IMR-90 (cell line): Measurements from ENCODE around the gene CFAP43. TPM values are rescaled to one million over a fixed set of nuclear protein-coding genes. Genes with fewer than 3 reads are reported as not detected.

Experiments used
- ATAC-seq: fragments of 200-7000 bp; cut with Tn5 transposase; 2 replicates; pipeline ENCODE4 v1.9.1; 2020; ENCODE audit warnings: low read depth, mild to moderate bottlenecking, moderate library complexity
- BruUV-seq: library from RNA; stranded (reverse); fragments of 400-500 nt; replicated peaks from 2 replicates; lab custom pipeline; 2021; lab: Mats Ljungman, UMichigan
- CTCF ChIA-PET: fragments of 300-600 bp; formaldehyde crosslinking; extraction: SDS; loops from one replicate; lab custom pipeline; 2021; ENCODE audit warnings: antibody characterized with exemption; lab: Yijun Ruan, JAX
- POLR2A ChIA-PET: fragments of 300-600 bp; sonication (Branson Sonifier 250); formaldehyde crosslinking; loops from one replicate; lab custom pipeline; 2022; ENCODE audit warnings: antibody characterized with exemption; ENCODE audit not compliant: unreplicated experiment; lab: Charles Lee
- DNase-seq: peaks from one replicate; pipeline ENCODE4 v3.0.0; 2013
- H2AFZ ChIP-seq: replicated peaks from 2 replicates; pipeline ENCODE3; 2013; ENCODE audit warnings: low read length, mild to moderate bottlenecking; ENCODE audit not compliant: poor library complexity
- H2AK5ac ChIP-seq: 2 replicates; pipeline ENCODE4 v1.6.1; 2013; ENCODE audit warnings: low read depth, low read length, inconsistent platforms
- H2AK9ac ChIP-seq: replicated peaks from 2 replicates; pipeline ENCODE3; 2013; ENCODE audit warnings: mild to moderate bottlenecking, low read depth, low read length, moderate library complexity; ENCODE audit not compliant: poor library complexity
- H2BK120ac ChIP-seq: 2 replicates; pipeline ENCODE4 v1.6.1; 2013; ENCODE audit warnings: low read depth, low read length, inconsistent platforms
- H2BK15ac ChIP-seq: 3 replicates; pipeline ENCODE4 v1.6.1; 2013; ENCODE audit warnings: low read depth, low read length, inconsistent platforms
- H2BK20ac ChIP-seq: 2 replicates; pipeline ENCODE4 v1.6.1; 2013; ENCODE audit warnings: low read depth, mild to moderate bottlenecking, inconsistent platforms, low read length, moderate library complexity
- H2BK5ac ChIP-seq: 2 replicates; pipeline ENCODE4 v1.6.1; 2013; ENCODE audit warnings: mild to moderate bottlenecking, low read depth, low read length, inconsistent platforms; ENCODE audit not compliant: poor library complexity, severe bottlenecking
- H3K14ac ChIP-seq: replicated peaks from 2 replicates; pipeline ENCODE4 v1.6.1; 2013; ENCODE audit warnings: low read depth, low read length, inconsistent platforms
- H3K18ac ChIP-seq: 2 replicates; pipeline ENCODE4 v1.6.1; 2013; ENCODE audit warnings: low read depth, low read length, control low read depth
- H3K23ac ChIP-seq: 2 replicates; pipeline ENCODE4 v1.6.1; 2013; ENCODE audit warnings: low read depth, low read length, inconsistent platforms
- H3K27ac ChIP-seq: 2 replicates; pipeline ENCODE4 v1.5.1; 2013; ENCODE audit warnings: mild to moderate bottlenecking, control low read depth, low read length; ENCODE audit not compliant: insufficient read depth
- H3K27me3 ChIP-seq: 2 replicates; pipeline ENCODE4 v1.6.1; 2013; ENCODE audit warnings: low read length; ENCODE audit not compliant: control insufficient read depth, insufficient read depth
- H3K36me3 ChIP-seq: 2 replicates; pipeline ENCODE4 v1.6.1; 2013; ENCODE audit warnings: low read length, mixed read lengths; ENCODE audit not compliant: control insufficient read depth, insufficient read depth
- H3K4ac ChIP-seq: 2 replicates; pipeline ENCODE4 v1.6.1; 2013; ENCODE audit warnings: low read depth, low read length, inconsistent platforms
- H3K4me1 ChIP-seq: 2 replicates; pipeline ENCODE4 v1.6.1; 2013; ENCODE audit warnings: low read length, mixed read lengths; ENCODE audit not compliant: control insufficient read depth, insufficient read depth
- H3K4me2 ChIP-seq: 2 replicates; pipeline ENCODE4 v1.6.1; 2013; ENCODE audit warnings: low read depth, mild to moderate bottlenecking, control low read depth, low read length, moderate library complexity
- H3K4me3 ChIP-seq: 2 replicates; pipeline ENCODE4 v1.5.1; 2013; ENCODE audit warnings: low read depth, mild to moderate bottlenecking, control low read depth, low read length, moderate library complexity; ENCODE audit not compliant: insufficient read depth
- H3K56ac ChIP-seq: 2 replicates; pipeline ENCODE4 v1.6.1; 2013; ENCODE audit warnings: low read length, inconsistent platforms; ENCODE audit not compliant: insufficient read depth; ENCODE audit errors: extremely low read depth
- H3K79me1 ChIP-seq, 2 experiments: 2 replicates each; pipeline ENCODE4 v1.6.1; 2013; ENCODE audit warnings: low read length in 2 of 2, inconsistent platforms in 1 of 2, low read depth in 1 of 2
- H3K9ac ChIP-seq: 2 replicates; pipeline ENCODE4 v1.6.1; 2013; ENCODE audit warnings: low read depth, low read length, control low read depth
- H3K9me1 ChIP-seq: 2 replicates; pipeline ENCODE4 v1.6.1; 2013; ENCODE audit warnings: low read length, inconsistent platforms; ENCODE audit not compliant: insufficient read depth
- H3K9me3 ChIP-seq: 2 replicates; pipeline ENCODE4 v1.6.1; 2013; ENCODE audit warnings: low read length; ENCODE audit not compliant: control insufficient read depth, insufficient read depth
- H4K20me1 ChIP-seq: 2 replicates; pipeline ENCODE4 v1.6.1; 2013; ENCODE audit warnings: low read length, inconsistent platforms; ENCODE audit not compliant: insufficient read depth
- H4K5ac ChIP-seq: 2 replicates; pipeline ENCODE4 v1.6.1; 2013; ENCODE audit warnings: mild to moderate bottlenecking, low read depth, low read length, control low read depth
- H4K8ac ChIP-seq, 2 experiments: 2 replicates each; pipeline ENCODE4 v1.6.1; 2013; ENCODE audit warnings: low read depth in 2 of 2, low read length in 2 of 2, control low read depth in 1 of 2, inconsistent platforms in 1 of 2
- H4K91ac ChIP-seq: 2 replicates; pipeline ENCODE4 v1.6.1; 2013; ENCODE audit warnings: low read depth, low read length, inconsistent platforms; ENCODE audit not compliant: insufficient read depth
- FOS ChIP-seq: fragments of 150-350 bp; IDR thresholded peaks from 2 replicates; pipeline ENCODE4 v1.6.1; 2016; ENCODE audit warnings: low read depth, low read length
- MAZ ChIP-seq: IDR thresholded peaks from 2 replicates; pipeline ENCODE4 v1.6.1; 2012; ENCODE audit warnings: low read depth, mild to moderate bottlenecking, low read length, improper control_type of control experiment, moderate library complexity, borderline replicate concordance
- POLR2A ChIP-seq: IDR thresholded peaks from 2 replicates; pipeline ENCODE4 v1.6.1; 2012; ENCODE audit warnings: mild to moderate bottlenecking, low read depth, low read length
- RCOR1 ChIP-seq: IDR thresholded peaks from 2 replicates; pipeline ENCODE4 v1.6.1; 2012; ENCODE audit warnings: mild to moderate bottlenecking, low read length, improper control_type of control experiment; ENCODE audit not compliant: insufficient replicate concordance
- WGBS, 2 experiments: methylation state at CpG; one replicate each; pipeline versions ENCODE4 v1.1.5 to v1.1.7; 2013; ENCODE audit warnings: missing lambda C conversion rate in 2 of 2; ENCODE audit not compliant: insufficient read length in 1 of 2; ENCODE audit errors: extremely low coverage in 2 of 2; 5-methylcytosine and 5-hydroxymethylcytosine counted together
- dilution Hi-C: fragments of 300-500 bp; cut with HindIII; formaldehyde crosslinking; loops from one replicate; pipeline ENCODE4 v1.14.3; 2018; ENCODE audit warnings: low sequenced_read_pairs; ENCODE audit not compliant: unreplicated experiment
- in situ Hi-C: fragments of 300-500 bp; cut with MboI; formaldehyde crosslinking; loops from 3 replicates; pipeline ENCODE4 v1.14.3; 2019; ENCODE audit warnings: low sequenced_read_pairs, inconsistent platforms, mixed read lengths
- intact Hi-C: fragments of 100-400 bp; cut with micrococcal nuclease; formaldehyde crosslinking; loops from 2 replicates; pipeline ENCODE4 v1.10.0; 2022
- polyA plus RNA-seq, 3 experiments: library from polyadenylated mRNA; depleted of rRNA; stranded (reverse); fragments of >200 nt; gene quantifications; 2 replicates each; pipeline ENCODE4 v1.2.3, GENCODE V29; 2012; ENCODE audit warnings: low replicate concordance in 1 of 3
- total RNA-seq: library from RNA; depleted of rRNA; stranded (reverse); fragments of >200 nt; gene quantifications from 2 replicates; pipeline ENCODE4 v1.2.3, GENCODE V29; 2012

The CFAP43 gene
- total and polyA plus RNA-seq, 2 of the 4 experiments (the other 2 are of a cell fraction), result under 0.01 to 0.05 TPM

DNA sequence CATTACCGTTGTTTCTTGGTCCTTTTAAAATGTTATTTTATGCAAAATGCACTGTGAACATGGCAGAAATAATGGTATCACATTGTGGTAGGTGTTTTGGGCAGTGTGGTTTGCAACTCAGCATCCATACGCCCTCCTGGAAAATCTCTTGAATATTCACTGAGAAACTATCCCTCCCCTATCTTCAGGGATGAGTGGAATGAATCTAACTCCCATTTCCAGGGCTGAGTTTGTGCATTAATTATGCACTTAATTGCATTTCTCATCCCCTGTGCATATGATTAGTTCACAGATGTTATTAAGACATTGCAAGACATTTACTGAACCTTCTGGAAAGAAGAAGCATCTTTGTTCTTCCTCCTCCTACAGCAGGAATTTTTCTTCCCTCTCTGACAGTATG lies 36.5 kb downstream of the CFAP43 start:
- dilution Hi-C loops (no loop called here), intact Hi-C loops (no loop called here)

More for the DNA sequence above, 36.5 kb downstream of the CFAP43 start:
- Histone ChIP-seq H4K5ac (no peak overlapping the region), H3K18ac (no peak overlapping the region), H3K27me3 (peaks cover 22% of the 10 kb centered on the region), H3K14ac (no peak overlapping the region), H3K79me1 (no peaks in the 10 kb centered on the region), H3K27ac (no peak overlapping the region), H3K9me1 (no peaks in the 10 kb centered on the region), H3K9me3 (no peaks in the 10 kb centered on the region), H3K36me3 (no peaks in the 10 kb centered on the region), H3K4ac (no peak overlapping the region), H2BK5ac (no peak overlapping the region), H3K4me3 (no peak overlapping the region), H3K56ac (no peak overlapping the region), H2BK20ac (no peak overlapping the region), H3K23ac (no peak overlapping the region), H3K9ac (no peak overlapping the region), H4K8ac (no peak overlapping the region), H3K4me1 (no peaks in the 10 kb centered on the region), H4K20me1 (no peaks in the 10 kb centered on the region), H4K91ac (no peak overlapping the region), H2AK9ac (no peak overlapping the region), H2BK120ac (no peak overlapping the region), H3K4me2 (no peak overlapping the region), H2BK15ac (no peak overlapping the region), H2AFZ (no peak overlapping the region), H2AK5ac (no peak overlapping the region)
- ChIA-PET CTCF (no interaction called here), POLR2A (no interaction called here)
- in situ Hi-C loops, result no loop called here
- ATAC-seq, result no peak
- DNase-seq, result no peak
- WGBS, 2 experiments, result no CpG with 5 or more reads among the region's 2 CpGs
- TF ChIP-seq RCOR1, result no peak
- no peak for TF ChIP-seq MAZ
- no peak for TF ChIP-seq POLR2A
- no peak for TF ChIP-seq FOS
- no TSS peak for BruUV-seq
